Activated CD4-positive, alpha-beta T cell treated with anti-CD3 and anti-CD28 coated beads for 36 hours (primary cell): ENCODE measurements around the gene SLC1A1. TPM values are rescaled to one million over a fixed set of nuclear protein-coding genes. Genes with fewer than 3 reads are reported as not detected.
"Not testable (repeated sequence)": the region's sequence is repeated elsewhere in the genome, so short reads cannot be mapped to it uniquely, and the experiment has no call there.

ENCODE experiments used
- ATAC-seq: fragments of 200-7000 bp; cut with Tn5 transposase; one replicate; pipeline ENCODE4 v1.10.0; 2021; ENCODE audit warnings: mild to moderate bottlenecking, moderate library complexity
- CTCF ChIA-PET: fragments of 350-600 bp; sonication (Branson Sonifier 250); formaldehyde crosslinking; loops from one replicate; lab custom pipeline; 2021; ENCODE audit warnings: antibody characterized with exemption; lab: Charles Lee
- POLR2A ChIA-PET: fragments of 350-600 bp; sonication (Branson Sonifier 250); formaldehyde crosslinking; loops from one replicate; lab custom pipeline; 2021; ENCODE audit warnings: antibody characterized with exemption, inconsistent platforms; lab: Charles Lee
- DNase-seq: peaks from one replicate; pipeline ENCODE4 v3.0.0-alpha.2; 2020
- H3K27ac Mint-ChIP-seq: one replicate; pipeline ENCODE4 v1.8.0; 2021; ENCODE audit warnings: mixed read lengths
- H3K27me3 Mint-ChIP-seq: one replicate; pipeline ENCODE4 v1.8.0; 2021; ENCODE audit warnings: mixed read lengths
- H3K36me3 Mint-ChIP-seq: one replicate; pipeline ENCODE4 v1.8.0; 2021; ENCODE audit warnings: low read depth, mixed read lengths
- H3K4me1 Mint-ChIP-seq: one replicate; pipeline ENCODE4 v1.8.0; 2021; ENCODE audit warnings: mixed read lengths
- H3K4me3 Mint-ChIP-seq: one replicate; pipeline ENCODE4 v1.8.0; 2021; ENCODE audit warnings: mild to moderate bottlenecking, moderate library complexity, mixed read lengths
- H3K9me3 Mint-ChIP-seq: one replicate; pipeline ENCODE4 v1.8.0; 2021; ENCODE audit warnings: low read depth, mixed read lengths
- intact Hi-C, 2 experiments: fragments of 100-400 bp; cut with DNase I in 1 of 2; cut with micrococcal nuclease in 1 of 2; formaldehyde crosslinking; loops; one replicate each; pipeline versions ENCODE4 v1.14.2 to v1.15.1; 2022 to 2024; cut with DNase I, micrococcal nuclease
- total RNA-seq, 2 experiments: library from RNA; stranded (reverse); gene quantifications; one replicate each; pipeline ENCODE4 v1.2.3, GENCODE V29; 2021

SLC1A1 gene
- total RNA-seq, 2 experiments from 2014 or later: 0.18 to 0.23 TPM

GRCh38 chr9:4520055-4520454, 29.8 kb downstream of the SLC1A1 start:
- Mint-ChIP-seq H3K27ac (no peak overlapping the region), H3K9me3 (no peaks in the 10 kb centered on the region), H3K4me1 (peaks cover 16% of the 10 kb centered on the region), H3K27me3 (no peaks in the 10 kb centered on the region), H3K4me3 (no peak overlapping the region), H3K36me3 (no peaks in the 10 kb centered on the region)
- peak; percentile 10 for ATAC-seq
- DNase-seq: no peak
- intact Hi-C loops: no loop called here
- ChIA-PET CTCF (no interaction called here), POLR2A (no interaction called here)

- H3K36me3 Mint-ChIP-seq: peaks cover 2% of the 10 kb centered on the region
Observed at GRCh38 chr9:4530375-4530774, 40.1 kb downstream of the SLC1A1 start.

GRCh38 chr9:4530831-4531230, 40.6 kb downstream of the SLC1A1 start:
- POLR2A ChIA-PET, intact Hi-C loops, H3K9me3 Mint-ChIP-seq, CTCF ChIA-PET, ATAC-seq, DNase-seq, H3K27me3 Mint-ChIP-seq, H3K4me3 Mint-ChIP-seq, H3K27ac Mint-ChIP-seq, H3K36me3 Mint-ChIP-seq: not testable (repeated sequence)
- peaks cover 20% of the 10 kb centered on the region for H3K4me1 Mint-ChIP-seq

More at GRCh38 chr9:4530375-4530774, 40.1 kb downstream of the SLC1A1 start:
- Mint-ChIP-seq H3K4me3 (no peak overlapping the region), H3K27ac (no peak overlapping the region), H3K9me3 (peaks cover 4% of the 10 kb centered on the region), H3K27me3 (no peaks in the 10 kb centered on the region), H3K4me1 (peaks cover 22% of the 10 kb centered on the region)
- intact Hi-C loops: no loop called here
- ATAC-seq: peak; percentile 60
- ChIA-PET CTCF (no interaction called here), POLR2A (no interaction called here)
- DNase-seq: no peak

GRCh38 chr9:4531355-4531754, 41.1 kb downstream of the SLC1A1 start:
- H3K36me3 Mint-ChIP-seq, ATAC-seq, CTCF ChIA-PET, DNase-seq, H3K27ac Mint-ChIP-seq, intact Hi-C loops, POLR2A ChIA-PET, H3K9me3 Mint-ChIP-seq, H3K4me3 Mint-ChIP-seq, H3K27me3 Mint-ChIP-seq: not testable (repeated sequence)
- H3K4me1 Mint-ChIP-seq: peaks cover 20% of the 10 kb centered on the region

GRCh38 chr9:4533881-4534280, 43.6 kb downstream of the SLC1A1 start:
- DNase-seq, H3K4me3 Mint-ChIP-seq, intact Hi-C loops, CTCF ChIA-PET, H3K36me3 Mint-ChIP-seq, H3K27me3 Mint-ChIP-seq, H3K9me3 Mint-ChIP-seq, ATAC-seq, POLR2A ChIA-PET, H3K27ac Mint-ChIP-seq: not testable (repeated sequence)
- H3K4me1 Mint-ChIP-seq: peaks cover 20% of the 10 kb centered on the region

GRCh38 chr9:4536196-4536595, 45.9 kb downstream of the SLC1A1 start:
- H3K27me3 Mint-ChIP-seq, POLR2A ChIA-PET: not testable (repeated sequence)

GRCh38 chr9:4537581-4537980, 47.3 kb downstream of the SLC1A1 start:
- peaks cover 11% of the 10 kb centered on the region for H3K4me1 Mint-ChIP-seq
- intact Hi-C loops: no loop called here
- no peaks in the 10 kb centered on the region for H3K27me3 Mint-ChIP-seq
- H3K36me3 Mint-ChIP-seq: no peaks in the 10 kb centered on the region
- no peak overlapping the region for H3K27ac Mint-ChIP-seq
- DNase-seq (no peak), ATAC-seq (no peak)
- no peak overlapping the region for H3K4me3 Mint-ChIP-seq
- H3K9me3 Mint-ChIP-seq: no peaks in the 10 kb centered on the region
- CTCF ChIA-PET: interaction anchor here (0.6 kb wide), 1 partner anchor 985 kb away, joined by 3 read pairs; no protein-coding TSS in a partner anchor
- POLR2A ChIA-PET: no interaction called here

More at GRCh38 chr9:4536196-4536595, 45.9 kb downstream of the SLC1A1 start:
- H3K4me3 Mint-ChIP-seq, H3K36me3 Mint-ChIP-seq, DNase-seq, H3K27ac Mint-ChIP-seq, intact Hi-C loops, ATAC-seq, H3K9me3 Mint-ChIP-seq, CTCF ChIA-PET: not testable (repeated sequence)
- H3K4me1 Mint-ChIP-seq: peaks cover 11% of the 10 kb centered on the region

- CTCF ChIA-PET: interaction anchor here (0.6 kb wide), 1 partner anchor 985 kb away, joined by 3 read pairs; no protein-coding TSS in a partner anchor
- intact Hi-C loops: no loop called here
- POLR2A ChIA-PET: no interaction called here
Observed at GRCh38 chr9:4538107-4538506, 47.8 kb downstream of the SLC1A1 start.

GRCh38 chr9:4538621-4539020, 48.4 kb downstream of the SLC1A1 start:
- Mint-ChIP-seq H3K9me3 (no peaks in the 10 kb centered on the region), H3K36me3 (no peaks in the 10 kb centered on the region), H3K4me3 (no peak overlapping the region), H3K27me3 (no peaks in the 10 kb centered on the region), H3K4me1 (peaks cover 8% of the 10 kb centered on the region), H3K27ac (no peak overlapping the region)
- ChIA-PET CTCF (interaction anchor here (1.1 kb wide), 1 partner anchor 10 kb away, joined by 3 read pairs; no protein-coding TSS in a partner anchor), POLR2A (no interaction called here)
- no peak for DNase-seq
- intact Hi-C loops: no loop called here
- ATAC-seq: no peak

More at GRCh38 chr9:4538107-4538506, 47.8 kb downstream of the SLC1A1 start:
- DNase-seq (no peak), ATAC-seq (no peak)
- Mint-ChIP-seq H3K9me3 (no peaks in the 10 kb centered on the region), H3K27me3 (no peaks in the 10 kb centered on the region), H3K4me1 (peaks cover 11% of the 10 kb centered on the region), H3K36me3 (no peaks in the 10 kb centered on the region), H3K4me3 (no peak overlapping the region), H3K27ac (no peak overlapping the region)

GRCh38 chr9:4540425-4540824, 50.2 kb downstream of the SLC1A1 start:
- ATAC-seq (no peak), DNase-seq (no peak)
- Mint-ChIP-seq H3K4me3 (no peak overlapping the region), H3K9me3 (no peaks in the 10 kb centered on the region), H3K36me3 (no peaks in the 10 kb centered on the region), H3K27ac (no peak overlapping the region), H3K4me1 (no peaks in the 10 kb centered on the region), H3K27me3 (no peaks in the 10 kb centered on the region)
- POLR2A ChIA-PET: no interaction called here
- CTCF ChIA-PET: interaction anchor here (0.6 to 1.1 kb wide), 4 partner anchors 13 to 216 kb away, joined by 3 read pairs; no protein-coding TSS in a partner anchor
- intact Hi-C loops: no loop called here

GRCh38 chr9:4541281-4541680, 51.0 kb downstream of the SLC1A1 start:
- POLR2A ChIA-PET: no interaction called here
- Mint-ChIP-seq H3K27me3 (no peaks in the 10 kb centered on the region), H3K36me3 (no peaks in the 10 kb centered on the region), H3K4me3 (no peak overlapping the region), H3K9me3 (no peaks in the 10 kb centered on the region), H3K4me1 (no peaks in the 10 kb centered on the region), H3K27ac (no peak overlapping the region)
- intact Hi-C loops: no loop called here
- DNase-seq (no peak), ATAC-seq (no peak)
- CTCF ChIA-PET: interaction anchor here (0.6 to 1.1 kb wide), 2 partner anchors 14 to 215 kb away, joined by 3 read pairs; no protein-coding TSS in a partner anchor

- ATAC-seq (no peak), DNase-seq (no peak)
- ChIA-PET CTCF (no interaction called here), POLR2A (no interaction called here)
- Mint-ChIP-seq H3K36me3 (no peaks in the 10 kb centered on the region), H3K27me3 (no peaks in the 10 kb centered on the region), H3K4me1 (peaks cover 4% of the 10 kb centered on the region), H3K9me3 (no peaks in the 10 kb centered on the region), H3K4me3 (no peak overlapping the region), H3K27ac (no peak overlapping the region)
- intact Hi-C loops: no loop called here
Observed at GRCh38 chr9:4541856-4542255, 51.6 kb downstream of the SLC1A1 start.
